Gastrocnemius medialis (tissue), 4 donors: ENCODE measurements around the gene EAF1.

Source experiments
- POLR2A ChIP-seq, 2 donors: fragments of 450-650 bp; IDR thresholded peaks; one replicate each; pipeline ENCODE4 v1.6.1; 2017; ENCODE audit warnings: antibody characterized with exemption in 2 of 2, mild to moderate bottlenecking in 2 of 2, moderate library complexity in 2 of 2
- TF ChIP-seq, protein P1 (sequence below), 5 experiments: fragments of 450-650 bp in 3 of 5; fragments of 200-600 bp in 2 of 5; sonication (generic) in 2 of 5; IDR thresholded peaks in 4 of 5; conservative IDR thresholded peaks in 1 of 5; 1 replicate in 4 of 5; 2 replicates in 1 of 5; pipeline ENCODE4 v1.5.1; 2016 to 2019; ENCODE audit warnings: antibody characterized with exemption in 5 of 5, mild to moderate bottlenecking in 3 of 5, moderate library complexity in 3 of 5

DNA sequence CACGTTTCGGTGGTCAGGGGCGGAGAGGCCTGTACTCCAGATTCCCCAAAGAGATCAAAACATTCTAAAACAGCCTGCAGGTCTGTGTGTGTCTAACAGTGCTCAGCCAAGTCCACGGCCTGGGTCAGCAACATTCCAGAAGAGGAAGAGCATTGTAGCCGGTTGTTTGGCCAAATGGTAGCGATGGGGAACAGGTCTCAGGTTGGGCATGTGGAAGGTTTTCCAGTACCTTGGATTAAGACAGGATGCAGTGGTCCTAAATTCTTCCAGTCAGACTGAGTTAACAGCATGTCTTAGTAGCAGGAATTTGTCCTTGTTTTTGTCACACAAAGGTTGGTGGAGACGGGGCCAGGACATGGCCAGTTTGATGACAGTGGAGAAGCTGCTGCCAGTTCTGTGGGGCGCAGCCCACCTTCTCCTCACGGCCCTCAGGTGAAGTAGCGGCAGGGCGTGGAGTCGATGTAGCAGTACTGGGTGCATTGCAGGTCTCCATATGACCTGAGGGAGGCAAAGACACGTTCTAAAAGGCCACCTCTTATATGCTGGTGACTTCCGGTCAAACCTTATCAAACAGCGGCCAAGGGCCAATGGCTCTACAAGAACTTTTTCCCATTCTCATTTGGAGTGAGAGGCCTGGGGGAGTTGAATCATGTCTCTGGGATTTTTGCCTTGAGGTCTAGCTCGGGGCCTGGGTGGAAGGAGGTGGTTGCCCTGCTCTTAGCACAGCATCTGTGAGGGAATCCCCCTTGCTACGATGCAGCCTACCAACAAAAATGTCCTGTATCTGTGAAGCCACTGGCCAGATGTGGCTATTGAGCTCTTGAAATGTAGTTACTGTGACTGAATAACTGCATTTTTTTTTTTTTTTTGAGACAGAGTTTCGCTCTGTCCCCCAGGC, 24.1 kb downstream of the EAF1 start:
- no peak for TF ChIP-seq POLR2A (IDR thresholded peaks at IDR 0.05)
- TF ChIP-seq, protein P1, sequence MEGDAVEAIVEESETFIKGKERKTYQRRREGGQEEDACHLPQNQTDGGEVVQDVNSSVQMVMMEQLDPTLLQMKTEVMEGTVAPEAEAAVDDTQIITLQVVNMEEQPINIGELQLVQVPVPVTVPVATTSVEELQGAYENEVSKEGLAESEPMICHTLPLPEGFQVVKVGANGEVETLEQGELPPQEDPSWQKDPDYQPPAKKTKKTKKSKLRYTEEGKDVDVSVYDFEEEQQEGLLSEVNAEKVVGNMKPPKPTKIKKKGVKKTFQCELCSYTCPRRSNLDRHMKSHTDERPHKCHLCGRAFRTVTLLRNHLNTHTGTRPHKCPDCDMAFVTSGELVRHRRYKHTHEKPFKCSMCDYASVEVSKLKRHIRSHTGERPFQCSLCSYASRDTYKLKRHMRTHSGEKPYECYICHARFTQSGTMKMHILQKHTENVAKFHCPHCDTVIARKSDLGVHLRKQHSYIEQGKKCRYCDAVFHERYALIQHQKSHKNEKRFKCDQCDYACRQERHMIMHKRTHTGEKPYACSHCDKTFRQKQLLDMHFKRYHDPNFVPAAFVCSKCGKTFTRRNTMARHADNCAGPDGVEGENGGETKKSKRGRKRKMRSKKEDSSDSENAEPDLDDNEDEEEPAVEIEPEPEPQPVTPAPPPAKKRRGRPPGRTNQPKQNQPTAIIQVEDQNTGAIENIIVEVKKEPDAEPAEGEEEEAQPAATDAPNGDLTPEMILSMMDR (IDR thresholded peaks at IDR 0.05 in 4 of 5, conservative IDR thresholded peaks at IDR 0.05 in 1 of 5): no peak
